OCI-LY1 (cell line): ENCODE results near the gene EYA3.

Source experiments
- H2AFZ ChIP-seq: fragments of 200-600 bp; sonication (generic), shearing (Covaris generic); 2 replicates; pipeline ENCODE4 v1.6.0; 2014; ENCODE audit warnings: antibody characterized with exemption, mild to moderate bottlenecking, low read length
- H3F3A ChIP-seq: fragments of 200-600 bp; sonication (generic), shearing (Covaris generic); 2 replicates; pipeline ENCODE4 v1.6.0; 2014; ENCODE audit warnings: mild to moderate bottlenecking, antibody characterized with exemption, low read length, moderate library complexity; ENCODE audit not compliant: insufficient read depth
- H3K27ac ChIP-seq: fragments of 200-600 bp; sonication (generic); 2 replicates; pipeline ENCODE4 v1.5.1; 2014; ENCODE audit warnings: low read length, mixed run types, mild to moderate bottlenecking, low read depth; ENCODE audit not compliant: poor library complexity, severe bottlenecking
- H3K27me3 ChIP-seq: fragments of 200-600 bp; sonication (generic); 2 replicates; pipeline ENCODE4 v1.6.0; 2014; ENCODE audit warnings: antibody characterized with exemption, mild to moderate bottlenecking, low read length, moderate library complexity; ENCODE audit not compliant: insufficient read depth
- H3K36me3 ChIP-seq: fragments of 200-600 bp; sonication (generic); 2 replicates; pipeline ENCODE4 v1.6.1; 2014; ENCODE audit warnings: mild to moderate bottlenecking, antibody characterized with exemption, low read length, moderate library complexity, mixed read lengths; ENCODE audit not compliant: insufficient read depth
- H3K4me1 ChIP-seq: fragments of 200-600 bp; sonication (generic); 2 replicates; pipeline ENCODE4 v1.5.1; 2014; ENCODE audit warnings: mild to moderate bottlenecking, low read length, moderate library complexity; ENCODE audit not compliant: insufficient read depth, severe bottlenecking
- H3K4me2 ChIP-seq: fragments of 200-600 bp; sonication (generic), shearing (Covaris generic); 2 replicates; pipeline ENCODE4 v1.6.1; 2014; ENCODE audit warnings: low read length
- H3K4me3 ChIP-seq: fragments of 200-600 bp; sonication (generic); 2 replicates; pipeline ENCODE4 v1.5.1; 2014; ENCODE audit warnings: low read length, low read depth, mild to moderate bottlenecking, mixed read lengths; ENCODE audit not compliant: poor library complexity, severe bottlenecking
- H3K79me2 ChIP-seq: fragments of 200-600 bp; shearing (Covaris generic); 2 replicates; pipeline ENCODE4 v1.6.1; 2016; ENCODE audit warnings: mixed run types, low read length, mixed read lengths; ENCODE audit not compliant: insufficient read depth
- H3K9ac ChIP-seq: fragments of 200-600 bp; sonication (generic), shearing (Covaris generic); 2 replicates; pipeline ENCODE4 v1.6.1; 2014; ENCODE audit warnings: mild to moderate bottlenecking, low read length, mixed read lengths
- H3K9me2 ChIP-seq: fragments of 200-600 bp; sonication (generic), shearing (Covaris generic); 2 replicates; pipeline ENCODE4 v1.6.1; 2014; ENCODE audit warnings: low read depth, mild to moderate bottlenecking, low read length, mixed read lengths
- H3K9me3 ChIP-seq: fragments of 200-600 bp; shearing (Covaris generic); 2 replicates; pipeline ENCODE4 v1.6.1; 2014; ENCODE audit warnings: low read length, mixed read lengths
- H4K20me1 ChIP-seq: fragments of 200-600 bp; sonication (generic), shearing (Covaris generic); 2 replicates; pipeline ENCODE4 v1.6.0; 2016; ENCODE audit warnings: mild to moderate bottlenecking, low read length; ENCODE audit not compliant: insufficient read depth
- EZH2 ChIP-seq: fragments of 200-600 bp; sonication (generic), shearing (Covaris generic); IDR thresholded peaks from 2 replicates; pipeline ENCODE4 v1.8.0; 2017; ENCODE audit warnings: borderline replicate concordance, mixed run types, mild to moderate bottlenecking, antibody characterized with exemption, low read length, moderate library complexity, mixed read lengths
- TF ChIP-seq, protein P1 (sequence below): fragments of 200-600 bp; sonication (generic), shearing (Covaris generic); IDR thresholded peaks from 2 replicates; pipeline ENCODE4 v1.5.1; 2017; ENCODE audit warnings: mild to moderate bottlenecking, antibody characterized with exemption, low read length, moderate library complexity, mixed read lengths

The EYA3 gene

DNA sequence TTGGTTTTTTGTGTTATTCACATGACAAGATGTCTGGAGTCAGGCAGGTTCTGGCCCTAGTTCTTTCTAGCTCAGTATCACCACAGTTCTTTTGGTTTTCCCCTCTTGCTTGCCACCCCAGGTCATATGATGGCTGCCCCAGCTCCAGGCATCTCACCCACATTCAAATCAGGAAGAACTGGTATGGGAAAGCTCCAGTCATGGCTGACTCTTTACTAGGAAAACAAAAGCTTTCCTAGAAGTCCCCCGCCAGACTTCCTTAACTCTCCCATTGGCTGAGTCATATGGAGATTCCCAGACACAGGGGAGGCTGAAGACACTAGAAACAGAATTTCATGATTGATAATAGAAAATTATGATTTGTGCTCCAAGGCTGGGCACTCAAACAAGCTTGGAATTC, 22.1 kb upstream of the EYA3 start:
- no peaks in the 10 kb centered on the region for H3F3A ChIP-seq
- no peak overlapping the region for H3K9ac ChIP-seq
- H3K27me3 ChIP-seq: no peaks in the 10 kb centered on the region
- no peaks in the 10 kb centered on the region for H3K36me3 ChIP-seq
- no peaks in the 10 kb centered on the region for H3K9me2 ChIP-seq
- no peak overlapping the region for H3K4me3 ChIP-seq
- H3K27ac ChIP-seq: no peak overlapping the region
- H4K20me1 ChIP-seq: no peaks in the 10 kb centered on the region
- H2AFZ ChIP-seq: no peak overlapping the region
- H3K4me2 ChIP-seq: no peak overlapping the region
- TF ChIP-seq EZH2: no peak
- H3K9me3 ChIP-seq: no peaks in the 10 kb centered on the region
- no peaks in the 10 kb centered on the region for H3K79me2 ChIP-seq
- peaks cover 14% of the 10 kb centered on the region for H3K4me1 ChIP-seq

DNA sequence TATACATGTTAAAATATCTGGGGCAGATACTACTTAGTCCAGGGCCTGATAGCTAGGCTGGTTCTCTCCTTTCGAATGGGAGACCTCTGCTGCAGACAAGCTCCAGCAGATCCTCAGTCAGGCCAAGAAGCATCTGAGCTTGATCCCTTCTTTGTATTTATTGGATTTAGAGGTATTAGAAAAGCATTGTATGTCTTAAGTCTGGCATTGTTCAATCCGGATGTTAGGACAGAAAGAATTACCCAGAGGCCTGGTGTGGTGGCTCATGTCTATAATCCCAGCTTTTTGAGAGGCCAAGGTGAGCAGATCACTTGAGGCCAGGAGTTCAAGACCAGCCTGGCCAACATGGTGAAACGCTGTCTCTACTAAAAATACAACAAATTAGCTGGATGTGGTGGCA, 21.2 kb upstream of the EYA3 start:
- Histone ChIP-seq H3K4me1 (peaks cover 8% of the 10 kb centered on the region), H3K79me2 (no peaks in the 10 kb centered on the region), H3K9me3 (no peaks in the 10 kb centered on the region), H3K9ac (no peak overlapping the region), H3K36me3 (no peaks in the 10 kb centered on the region), H3K4me2 (no peak overlapping the region), H3K9me2 (no peaks in the 10 kb centered on the region), H2AFZ (no peak overlapping the region), H3K4me3 (no peak overlapping the region), H3F3A (no peaks in the 10 kb centered on the region), H3K27me3 (no peaks in the 10 kb centered on the region), H4K20me1 (no peaks in the 10 kb centered on the region), H3K27ac (no peak overlapping the region)
- TF ChIP-seq, protein P1, sequence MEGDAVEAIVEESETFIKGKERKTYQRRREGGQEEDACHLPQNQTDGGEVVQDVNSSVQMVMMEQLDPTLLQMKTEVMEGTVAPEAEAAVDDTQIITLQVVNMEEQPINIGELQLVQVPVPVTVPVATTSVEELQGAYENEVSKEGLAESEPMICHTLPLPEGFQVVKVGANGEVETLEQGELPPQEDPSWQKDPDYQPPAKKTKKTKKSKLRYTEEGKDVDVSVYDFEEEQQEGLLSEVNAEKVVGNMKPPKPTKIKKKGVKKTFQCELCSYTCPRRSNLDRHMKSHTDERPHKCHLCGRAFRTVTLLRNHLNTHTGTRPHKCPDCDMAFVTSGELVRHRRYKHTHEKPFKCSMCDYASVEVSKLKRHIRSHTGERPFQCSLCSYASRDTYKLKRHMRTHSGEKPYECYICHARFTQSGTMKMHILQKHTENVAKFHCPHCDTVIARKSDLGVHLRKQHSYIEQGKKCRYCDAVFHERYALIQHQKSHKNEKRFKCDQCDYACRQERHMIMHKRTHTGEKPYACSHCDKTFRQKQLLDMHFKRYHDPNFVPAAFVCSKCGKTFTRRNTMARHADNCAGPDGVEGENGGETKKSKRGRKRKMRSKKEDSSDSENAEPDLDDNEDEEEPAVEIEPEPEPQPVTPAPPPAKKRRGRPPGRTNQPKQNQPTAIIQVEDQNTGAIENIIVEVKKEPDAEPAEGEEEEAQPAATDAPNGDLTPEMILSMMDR: no peak
- TF ChIP-seq EZH2: no peak

DNA sequence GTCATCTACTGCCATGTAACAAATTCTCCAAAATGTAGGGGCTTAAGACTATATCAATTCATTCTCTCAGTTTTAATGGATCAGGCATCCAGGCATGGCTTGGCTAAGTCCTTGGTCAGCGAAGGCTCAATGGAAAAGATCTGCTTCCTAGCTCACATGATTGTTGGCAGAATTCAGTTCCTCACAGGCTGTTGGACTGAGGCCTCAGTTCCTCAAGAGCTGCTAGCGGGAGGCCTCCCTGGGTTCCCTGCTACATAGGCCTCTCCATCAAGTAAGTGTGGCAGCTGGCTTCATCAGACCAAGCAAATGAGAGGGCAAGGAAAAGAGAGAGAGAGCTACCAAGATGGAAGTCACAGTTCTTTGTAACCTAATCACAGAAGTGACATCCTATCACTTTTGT, 19.6 kb upstream of the EYA3 start:
- H2AFZ ChIP-seq: no peak overlapping the region
- no peak overlapping the region for H3K4me2 ChIP-seq
- H3K79me2 ChIP-seq: no peaks in the 10 kb centered on the region

More for the DNA sequence above, 19.6 kb upstream of the EYA3 start:
- Histone ChIP-seq H3K27ac (no peak overlapping the region), H4K20me1 (no peaks in the 10 kb centered on the region), H3K36me3 (no peaks in the 10 kb centered on the region), H3F3A (no peaks in the 10 kb centered on the region), H3K9me2 (no peaks in the 10 kb centered on the region), H3K27me3 (no peaks in the 10 kb centered on the region), H3K9ac (no peak overlapping the region), H3K4me1 (peaks cover 8% of the 10 kb centered on the region), H3K4me3 (no peak overlapping the region), H3K9me3 (no peaks in the 10 kb centered on the region)
- no peak for TF ChIP-seq EZH2
- TF ChIP-seq, protein P1: no peak
